Hindlimb muscle (tissue), 1 donor: ENCODE results near the gene C6orf52. TPM values are rescaled to one million over a fixed set of nuclear protein-coding genes. Genes with fewer than 3 reads are reported as not detected.
"Not testable (repeated sequence)": the region's sequence is repeated elsewhere in the genome, so short reads cannot be mapped to it uniquely, and the experiment has no call there.

Experiments used
- DNase-seq: peaks from one replicate; pipeline ENCODE4 v3.0.0-alpha.2; 2013
- polyA plus RNA-seq: library from polyadenylated mRNA; unstranded; fragments of 120-200 nt; gene quantifications from one replicate; pipeline ENCODE4 v1.2.1, GENCODE V29; 2013; ENCODE audit not compliant: insufficient read length

The C6orf52 gene
- polyA plus RNA-seq, 1 donor = 1.5 TPM

DNA sequence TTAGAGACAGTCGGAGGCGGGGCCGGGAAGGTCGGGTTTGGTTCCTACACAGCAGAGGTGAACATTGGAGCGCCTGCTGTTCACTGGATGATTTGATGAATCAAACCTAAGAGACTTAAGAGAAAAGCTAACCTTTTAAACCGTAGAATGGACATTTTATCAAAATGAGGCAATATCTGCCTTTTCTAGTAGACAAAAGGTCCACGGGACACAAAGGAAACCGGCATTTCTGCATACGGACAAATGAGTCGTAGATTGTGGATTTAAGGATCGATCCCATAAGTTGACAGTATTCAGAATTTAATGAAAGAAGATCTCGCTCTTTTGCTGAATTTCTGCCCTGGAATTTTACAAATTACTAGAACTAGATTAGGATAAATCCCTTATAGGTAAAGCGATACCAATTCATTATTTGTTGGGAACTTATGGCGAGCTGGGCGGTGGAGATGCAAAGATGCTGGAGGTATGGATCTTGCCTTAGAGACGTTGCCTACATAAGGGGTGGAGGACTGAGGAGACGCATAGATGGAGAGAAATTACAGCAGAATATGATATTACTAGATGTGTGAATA lies 756 bp upstream of the C6orf52 start:
- DNase-seq = no peak

DNA sequence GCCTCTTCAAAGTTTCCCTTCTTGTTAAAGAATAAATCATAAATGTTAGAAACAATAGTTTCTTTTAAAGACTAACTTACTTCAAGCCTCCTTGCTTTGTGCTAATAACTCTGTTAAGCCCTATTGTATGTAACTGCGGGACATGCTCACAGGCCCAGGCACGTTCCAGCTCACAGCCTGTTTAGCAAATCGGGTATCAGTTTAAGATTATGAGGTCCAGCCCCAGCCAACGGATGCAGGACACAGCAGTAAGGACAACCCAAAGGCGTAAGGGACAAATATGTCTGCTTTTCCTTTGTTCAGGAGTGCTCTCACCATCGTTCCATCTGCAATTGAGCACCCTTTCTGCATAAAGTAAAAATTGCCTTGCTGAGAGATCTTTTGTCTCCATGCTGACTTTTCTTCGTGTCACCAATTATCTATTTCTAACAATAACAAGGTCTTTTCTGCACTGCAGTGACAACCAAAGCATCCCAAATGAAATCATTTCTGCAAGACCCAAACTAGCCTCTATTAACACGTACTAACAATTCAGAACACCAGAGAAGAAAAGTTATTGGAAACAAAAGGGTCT lies 1.4 kb downstream of the C6orf52 start:
- DNase-seq = no peak

DNA sequence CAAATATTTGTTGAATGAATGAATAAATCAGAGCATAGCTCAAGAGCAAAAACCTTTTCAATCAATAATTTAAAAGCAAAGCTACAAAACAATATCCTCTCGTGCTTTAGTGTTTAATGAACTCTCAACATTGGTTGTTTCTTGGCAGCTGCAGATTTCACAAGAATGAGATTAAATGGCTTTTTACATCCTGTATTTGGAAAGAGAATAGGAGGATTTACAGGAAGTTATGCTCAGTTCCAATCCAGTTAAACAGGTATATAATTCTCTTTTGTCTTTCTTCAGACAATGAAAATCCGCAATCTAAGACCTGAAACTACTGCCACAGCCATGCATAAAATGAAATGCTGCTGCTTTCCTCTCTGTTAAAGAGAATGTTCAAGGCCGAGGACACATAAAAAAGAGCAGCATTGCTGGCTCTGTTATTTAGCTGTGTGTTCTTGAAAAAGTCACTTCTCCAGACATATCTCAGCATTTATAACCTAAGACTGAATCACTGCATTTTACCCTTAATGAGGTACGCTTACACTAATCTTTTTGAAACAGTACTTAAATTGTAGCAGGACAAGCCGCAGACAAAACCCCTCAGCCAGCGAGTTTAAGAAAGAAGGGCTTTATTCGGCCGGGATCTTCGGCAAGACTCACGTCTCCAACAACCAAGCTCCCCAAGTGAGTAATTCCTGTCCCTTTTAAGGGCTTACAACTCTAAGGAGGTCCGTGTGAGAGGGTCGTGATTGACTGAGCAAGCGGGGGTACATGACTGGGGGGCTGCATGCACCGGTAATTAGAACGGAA lies 3.6 kb downstream of the C6orf52 start:
- no peak for DNase-seq

DNA sequence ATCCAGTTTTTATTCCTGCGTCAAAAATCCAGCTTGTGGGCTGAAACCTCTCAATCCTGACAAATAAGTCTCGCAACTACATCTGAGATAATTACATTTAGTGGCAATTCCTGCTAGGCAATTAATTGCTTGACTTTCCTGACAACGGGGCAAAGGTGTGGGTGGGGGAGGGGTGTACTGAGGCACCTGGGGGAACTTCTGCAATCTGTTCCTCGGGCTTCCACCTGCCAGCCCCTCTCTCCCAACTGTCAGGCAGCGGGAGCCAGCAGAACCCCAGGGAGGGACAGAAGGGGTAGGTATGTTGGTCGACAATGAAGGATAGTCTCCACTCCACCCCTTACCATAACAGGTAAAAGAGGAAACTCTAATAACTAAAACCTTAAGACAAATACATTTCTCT lies 6.8 kb downstream of the C6orf52 start:
- no peak for DNase-seq

DNA sequence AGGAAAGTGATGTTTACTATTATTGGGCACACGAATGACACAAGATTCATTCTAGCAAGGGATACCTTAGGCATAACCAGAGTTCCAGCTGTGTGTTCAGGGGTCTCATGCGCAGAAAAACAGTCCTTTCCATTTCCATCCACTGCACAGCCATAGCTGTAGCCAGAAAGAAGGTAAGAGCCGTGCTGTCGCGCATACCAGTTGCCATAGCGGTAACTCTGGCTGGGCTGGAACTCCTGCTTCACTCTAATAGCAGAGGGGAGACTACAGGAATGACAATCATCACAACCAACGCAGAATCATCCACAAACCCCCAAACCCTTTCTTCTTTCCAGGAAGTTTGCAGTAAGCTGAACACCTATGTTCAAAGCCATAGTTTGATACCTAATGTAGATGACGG lies 7.5 kb downstream of the C6orf52 start:
- DNase-seq = no peak

DNA sequence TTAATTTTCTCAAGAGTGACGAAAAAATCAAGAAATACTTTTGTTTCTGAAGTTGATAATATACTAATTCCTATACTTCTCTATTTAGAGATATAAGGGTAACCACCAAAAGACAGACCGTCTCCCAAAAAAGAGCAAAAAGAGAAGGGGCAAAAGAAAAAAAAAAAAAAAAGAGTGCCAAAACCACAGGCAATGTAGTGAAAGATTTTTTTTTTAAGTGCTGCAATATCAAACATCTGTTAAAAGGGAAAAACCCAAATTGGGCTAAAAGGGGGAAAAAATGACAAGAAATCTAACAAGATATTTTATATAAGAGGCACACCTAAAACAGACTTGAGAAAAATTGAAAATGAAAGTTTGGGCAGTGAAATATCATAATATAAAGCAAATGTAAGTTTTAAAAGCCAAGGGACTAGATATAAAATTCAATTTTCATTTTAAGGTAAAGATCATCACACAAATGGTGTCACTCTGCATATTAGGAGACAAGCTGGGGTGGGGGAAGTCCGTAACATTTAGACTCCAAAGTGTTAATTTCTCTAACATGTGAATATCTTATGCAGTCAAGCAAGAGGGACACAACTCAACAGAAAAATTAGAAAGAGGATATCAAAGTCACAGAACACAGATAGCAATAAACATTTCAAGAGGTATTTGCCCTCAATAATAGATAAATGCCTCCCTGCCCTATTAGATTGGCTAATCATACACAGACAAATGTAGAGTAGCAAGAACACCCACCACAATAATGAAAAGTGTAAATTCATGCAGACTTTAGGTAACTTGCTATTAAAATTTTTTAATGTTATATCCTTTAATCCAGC lies 9.1 kb downstream of the C6orf52 start:
- DNase-seq = no peak

DNA sequence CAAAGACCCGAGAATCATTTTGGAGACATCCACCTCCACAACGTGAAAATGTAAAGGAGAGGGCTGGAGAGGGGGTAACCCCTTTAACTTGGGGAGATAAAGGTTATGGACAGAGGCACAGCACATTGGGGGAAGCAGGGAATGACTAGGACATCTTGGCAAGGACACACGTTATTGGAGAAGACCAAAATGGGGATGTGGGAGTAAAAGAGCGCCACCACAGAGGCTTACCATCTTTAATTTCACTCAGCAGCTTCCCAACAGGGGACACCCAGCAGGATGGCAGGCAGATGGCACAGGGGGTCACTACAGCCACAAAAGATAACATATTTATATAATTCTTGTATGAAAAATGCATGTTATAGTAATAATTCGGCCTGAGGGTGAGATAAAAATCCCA lies 9.8 kb downstream of the C6orf52 start:
- no peak for DNase-seq

DNA sequence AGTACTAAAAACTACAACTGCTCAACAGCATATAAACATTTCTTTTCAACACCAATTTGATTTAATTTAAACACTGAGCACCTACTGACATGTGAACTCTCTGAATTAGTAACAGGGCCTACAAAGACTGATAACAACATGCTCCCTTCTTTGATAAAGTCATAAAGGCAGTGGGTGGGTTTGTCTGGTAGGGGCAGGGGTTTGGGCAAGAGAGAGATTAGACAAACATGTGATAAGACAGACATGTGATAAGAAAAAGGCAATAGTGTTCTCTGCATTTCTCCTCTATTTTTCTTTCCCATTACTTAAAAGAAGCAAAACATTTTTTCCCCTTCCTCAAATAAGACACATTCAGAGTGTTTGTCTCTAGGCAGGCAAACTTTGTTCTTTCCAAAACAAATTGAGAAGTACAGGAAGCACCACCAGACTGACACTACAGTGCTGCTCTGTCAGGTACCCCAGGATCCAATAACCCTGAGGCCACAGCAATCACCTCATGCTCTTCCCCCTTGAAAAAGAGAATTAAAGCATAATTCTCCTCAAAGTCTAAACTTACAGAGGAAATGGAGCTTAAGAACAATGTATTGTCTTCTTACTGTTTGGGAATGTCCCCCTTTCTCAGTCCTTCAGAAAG lies 11.9 kb downstream of the C6orf52 start:
- no peak for DNase-seq

DNA sequence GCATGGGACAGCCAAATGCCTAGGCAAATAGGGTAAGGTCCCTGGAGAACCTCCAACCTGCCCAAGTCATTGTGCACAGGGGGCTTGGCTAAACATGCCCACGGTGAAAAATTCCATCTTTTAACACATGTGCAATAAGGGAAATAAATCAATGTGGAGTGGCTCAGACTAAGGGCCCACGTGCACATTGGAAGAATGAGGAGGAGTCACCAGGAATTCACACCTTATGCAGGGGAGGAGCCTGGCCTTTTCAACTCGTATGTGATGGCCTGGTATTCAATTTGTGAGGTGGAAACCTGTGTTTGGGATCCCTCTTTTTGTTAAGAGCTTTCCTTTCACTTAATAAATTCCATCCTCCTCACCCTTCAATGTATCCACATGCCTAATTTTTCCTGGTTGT lies 12.6 kb downstream of the C6orf52 start:
- no peak for DNase-seq

DNA sequence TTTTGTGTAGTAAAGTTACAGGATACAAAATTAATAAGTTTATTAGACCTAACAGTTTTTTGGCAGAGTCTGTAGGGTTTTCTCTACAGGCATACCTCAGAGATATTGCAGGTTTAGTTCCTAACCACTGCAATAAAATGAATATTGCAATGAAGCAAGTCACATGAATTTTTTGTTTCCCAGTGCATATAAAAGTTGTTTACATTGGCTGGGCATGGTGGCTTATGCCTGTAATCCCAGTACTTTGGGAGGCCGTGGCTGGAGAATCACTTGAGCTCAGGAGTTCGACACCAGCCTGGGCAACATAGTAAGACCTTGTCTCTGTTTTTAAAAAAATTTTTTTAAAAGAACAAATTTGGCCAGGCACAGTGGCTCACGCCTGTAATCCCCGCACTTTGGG lies 16.0 kb downstream of the C6orf52 start:
- no peak for DNase-seq

DNA sequence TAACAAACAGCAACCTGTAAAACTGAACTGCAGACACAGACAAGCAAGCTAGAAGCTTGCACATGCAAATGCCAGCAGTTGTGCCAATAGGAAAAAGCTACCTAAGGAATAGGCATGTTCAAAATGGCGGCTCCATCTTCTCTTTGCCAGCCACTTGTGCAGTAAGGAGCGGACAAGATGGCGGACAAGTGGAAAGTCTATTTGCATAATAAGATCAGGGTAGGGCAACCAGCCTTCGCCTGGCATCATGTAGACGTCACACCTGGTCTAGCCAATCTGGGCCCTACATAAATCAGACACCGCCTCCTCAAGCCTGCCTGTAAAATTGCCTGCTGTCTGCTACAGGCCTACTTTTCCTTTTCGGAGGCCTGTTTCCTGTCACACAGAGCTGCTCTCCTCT lies 18.0 kb downstream of the C6orf52 start:
- DNase-seq = no peak

DNA sequence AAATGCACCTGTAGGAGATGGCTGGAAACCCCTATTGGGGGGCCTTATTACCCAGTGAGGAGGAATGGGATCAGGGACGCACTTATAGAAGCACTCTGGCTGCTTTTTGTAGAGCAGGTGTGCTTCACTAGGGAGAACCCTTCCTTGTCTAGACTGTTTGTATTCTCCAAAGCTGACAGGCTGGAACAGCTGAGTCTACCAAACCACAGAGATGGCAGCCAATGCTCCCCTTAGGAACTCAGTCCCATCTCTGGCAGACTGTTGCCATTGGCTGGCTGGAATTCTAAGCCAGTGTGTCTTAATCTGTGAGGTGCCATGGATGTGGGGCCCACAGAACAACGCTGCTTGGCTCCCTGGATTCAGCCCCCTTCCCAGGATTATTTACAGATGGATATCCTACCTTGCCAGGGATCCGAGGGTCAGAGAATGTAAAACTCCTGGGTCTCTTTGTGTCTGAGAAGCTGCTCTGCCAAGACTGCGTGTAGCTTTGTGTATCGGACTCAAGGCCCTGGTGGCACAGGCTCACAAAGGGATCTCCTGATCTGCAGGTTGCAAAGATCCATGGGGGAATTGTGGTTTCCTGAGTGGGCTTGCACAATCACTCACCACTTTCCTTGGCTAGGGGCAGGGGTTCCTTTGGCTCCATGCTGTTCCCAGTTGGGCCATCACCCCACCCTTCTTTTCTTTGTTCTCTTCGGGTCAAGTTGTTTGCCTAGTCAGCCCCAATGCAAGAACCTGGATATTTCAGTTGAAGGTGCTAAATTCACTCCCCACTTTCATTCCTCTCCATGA lies 26.1 kb downstream of the C6orf52 start:
- DNase-seq = no peak

DNA sequence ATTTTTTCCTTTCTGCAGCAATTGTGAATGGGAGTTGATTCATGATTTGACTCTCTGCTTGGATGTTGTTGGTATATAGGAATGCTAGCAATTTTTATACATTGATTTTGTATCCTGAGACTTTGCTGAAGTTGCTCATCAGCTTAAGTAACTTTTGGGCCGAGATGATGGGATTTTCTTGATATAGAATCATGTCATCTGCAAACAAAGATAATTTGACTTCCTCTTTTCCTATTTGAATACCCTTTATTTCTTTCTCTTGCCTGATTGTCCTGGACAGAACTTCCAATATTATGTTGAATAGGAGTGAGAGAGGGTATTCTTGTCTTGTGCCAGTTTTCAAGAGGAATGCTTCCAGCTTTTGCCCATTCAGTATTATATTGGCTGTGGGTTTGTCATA lies 28.8 kb downstream of the C6orf52 start:
- DNase-seq = not testable (repeated sequence)

DNA sequence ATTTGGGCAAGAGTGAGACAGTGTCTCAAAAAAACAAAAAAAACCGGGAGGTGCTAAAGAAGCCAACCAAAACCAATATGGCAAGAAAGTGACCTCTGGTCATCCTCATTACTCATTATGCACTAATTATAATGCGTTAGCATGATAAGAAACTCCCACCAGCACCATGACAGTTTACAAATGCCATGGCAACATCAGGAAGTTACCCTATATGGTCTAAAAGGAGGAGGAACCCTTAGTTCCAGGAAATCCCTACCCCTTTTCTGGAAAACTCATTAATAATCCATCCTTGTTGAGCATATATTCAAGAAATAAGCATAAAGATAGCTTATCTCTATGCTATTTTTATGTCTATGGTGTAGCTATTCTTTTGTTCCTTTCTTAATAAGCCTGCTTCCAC lies 31.7 kb downstream of the C6orf52 start:
- no peak for DNase-seq

DNA sequence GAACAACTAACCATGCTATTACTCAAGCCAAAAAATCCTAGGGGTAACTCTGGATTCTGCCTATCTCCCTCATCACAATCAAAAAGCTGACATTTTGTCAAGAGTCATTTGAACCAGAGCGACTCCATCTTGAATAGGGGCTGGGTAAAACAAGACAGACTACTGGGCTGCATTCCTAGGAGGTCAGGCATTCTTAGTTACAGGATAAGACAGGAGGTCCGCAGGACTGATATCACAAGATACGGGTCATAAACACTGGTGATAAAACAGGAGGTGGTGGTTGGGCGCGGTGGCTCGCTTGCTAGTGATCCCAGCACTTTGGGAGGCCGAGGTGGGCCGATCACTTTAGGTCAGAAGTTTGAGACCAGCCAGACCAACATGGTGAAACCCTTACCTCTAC lies 32.2 kb downstream of the C6orf52 start:
- no peak for DNase-seq

DNA sequence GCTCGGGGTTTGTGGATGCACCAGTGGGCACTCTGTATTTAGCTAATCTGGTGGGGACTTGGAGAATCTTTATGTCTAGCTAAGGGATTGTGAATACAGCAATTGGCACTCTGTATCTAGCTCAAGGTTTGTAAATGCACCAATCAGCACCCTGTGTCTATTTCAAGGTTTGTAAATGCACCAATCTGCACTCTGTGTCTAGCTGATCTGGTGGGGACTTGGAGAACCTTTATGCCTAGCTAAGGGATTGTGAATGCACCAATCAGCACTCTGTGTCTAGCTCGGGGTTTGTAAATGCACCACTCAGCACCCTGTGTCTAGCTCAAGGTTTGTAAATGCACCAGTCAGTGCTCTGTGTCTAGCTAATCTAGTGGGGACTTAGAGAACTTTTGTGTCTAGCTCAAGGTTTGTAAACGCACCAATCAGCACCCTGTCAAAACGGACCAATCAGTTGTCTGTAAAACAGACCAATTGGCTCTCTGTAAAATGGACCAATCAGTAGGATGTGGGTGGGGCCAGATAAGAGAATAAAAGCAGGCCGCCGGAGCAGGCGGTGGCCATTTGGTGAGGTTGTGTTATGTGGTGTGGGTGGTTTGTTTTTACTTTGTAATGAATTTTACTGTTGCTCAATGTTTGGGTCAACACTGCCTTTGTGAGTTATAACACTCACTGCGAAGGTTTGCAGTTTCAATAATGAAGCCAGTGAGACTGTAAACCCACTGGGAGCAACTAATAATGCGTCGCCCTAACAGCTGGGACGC lies 33.8 kb downstream of the C6orf52 start:
- DNase-seq = not testable (repeated sequence)

DNA sequence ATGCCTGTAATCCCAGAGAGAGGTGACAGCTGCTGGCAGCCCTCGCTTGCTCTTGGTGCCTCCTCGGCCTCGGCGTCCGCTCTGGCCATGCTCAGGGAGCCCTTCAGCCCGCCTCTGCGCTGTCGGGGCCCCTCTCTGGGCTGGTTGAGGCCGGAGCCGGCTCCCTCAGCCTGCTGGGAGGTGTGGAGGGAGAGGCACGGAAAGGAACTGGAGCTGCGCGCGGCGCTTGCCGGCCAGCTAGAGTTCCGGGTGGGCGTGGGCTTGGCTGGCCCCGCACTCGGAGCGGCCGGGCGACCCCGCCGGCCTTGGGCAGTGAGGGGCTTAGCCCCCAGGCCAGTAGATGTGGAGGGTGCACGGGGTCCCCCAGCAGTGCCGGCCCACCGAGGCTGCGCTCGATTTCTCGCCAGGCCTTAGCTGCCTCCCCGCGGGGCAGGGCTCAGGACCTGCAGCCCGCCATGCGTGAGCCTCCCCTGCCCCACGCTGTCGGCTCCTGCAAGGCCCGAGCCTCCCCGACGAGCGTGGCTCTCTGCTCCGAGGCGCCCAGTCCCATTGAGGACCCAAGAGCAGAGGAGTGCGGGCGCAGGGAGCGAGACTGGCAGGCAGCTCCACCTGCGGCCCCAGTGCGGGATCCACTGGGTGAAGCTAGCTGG lies 34.6 kb downstream of the C6orf52 start:
- DNase-seq = no peak

DNA sequence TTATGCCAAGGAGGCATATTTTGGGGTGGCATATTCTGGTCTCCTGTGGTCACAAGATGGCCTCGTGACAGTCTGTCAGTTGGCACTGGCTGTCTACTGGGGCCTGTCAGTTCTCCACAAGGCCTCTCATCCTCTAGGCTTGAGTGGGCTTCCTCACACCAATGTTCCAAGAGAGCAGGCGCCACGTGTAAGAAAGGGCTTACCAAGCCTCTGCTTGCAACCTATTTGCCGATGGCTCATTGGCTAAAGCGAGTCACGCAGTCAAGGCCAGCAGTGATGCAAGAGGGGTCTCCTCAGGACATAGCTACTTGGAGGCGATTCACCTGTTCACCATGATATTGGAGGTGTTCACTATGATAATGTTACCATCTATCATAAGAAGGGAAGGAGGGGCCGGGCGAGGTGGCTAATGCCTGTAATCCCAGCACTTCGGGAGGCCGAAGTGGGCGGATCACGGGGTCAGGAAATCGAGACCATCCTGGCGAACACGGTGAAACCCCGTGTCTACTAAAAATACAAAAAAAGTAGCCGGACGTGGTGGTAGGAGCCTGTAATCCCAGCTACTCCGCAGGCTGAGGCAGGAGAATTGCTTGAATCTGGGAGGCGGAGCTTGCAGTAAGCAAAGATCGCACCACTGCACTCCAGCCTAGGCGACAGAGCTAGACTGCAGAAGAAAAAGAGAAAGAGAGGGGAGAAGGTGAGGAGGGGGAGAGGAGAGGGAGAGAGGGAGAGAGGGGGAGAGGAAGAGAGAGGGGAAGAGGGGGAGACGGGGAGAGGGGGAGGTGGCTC lies 35.3 kb downstream of the C6orf52 start:
- no peak for DNase-seq

DNA sequence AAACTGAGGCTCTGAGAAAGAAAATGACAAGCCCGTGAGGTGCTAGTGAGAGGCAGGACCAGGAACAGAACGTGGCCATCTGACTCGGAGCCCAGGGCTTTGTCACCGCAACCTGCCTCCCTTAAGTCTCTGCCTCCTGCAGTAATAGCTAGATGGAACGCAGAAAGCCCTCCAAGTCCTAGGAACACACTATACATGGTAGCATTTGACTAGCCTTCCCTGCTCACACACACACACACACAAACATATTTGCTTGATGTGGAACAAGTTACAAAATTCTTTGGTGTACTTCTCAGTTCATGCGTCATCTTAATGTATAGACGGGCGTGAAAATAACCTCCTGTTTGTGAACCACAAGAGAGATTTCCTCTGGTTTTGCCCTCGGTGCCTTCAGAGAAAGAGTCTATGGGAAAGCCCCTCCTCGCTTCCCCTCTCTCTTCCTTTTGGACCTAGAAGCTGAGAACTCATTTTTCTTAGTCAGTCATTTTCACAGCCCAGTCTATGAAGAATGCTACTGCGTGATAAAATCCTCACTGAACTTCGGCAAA lies 38.8 kb downstream of the C6orf52 start:
- no peak for DNase-seq
